Endothelial cell of umbilical vein (primary cell): Measurements from ENCODE around the gene MEGF11.

Experiments used
- CTCF ChIP-seq, 2 donors: IDR thresholded peaks; 1 replicate in 1 of 2; 2 replicates in 1 of 2; pipeline ENCODE4 v1.5.1; 2011; ENCODE audit warnings: low read length in 2 of 2, mild to moderate bottlenecking in 2 of 2, moderate library complexity in 2 of 2, control low read depth in 1 of 2, inconsistent platforms in 1 of 2, low read depth in 1 of 2; ENCODE audit not compliant: insufficient read depth in 1 of 2; ENCODE audit errors: extremely low read depth in 1 of 2
- JUN ChIP-seq: IDR thresholded peaks from 2 replicates; pipeline ENCODE4 v1.6.1; 2011; ENCODE audit warnings: borderline replicate concordance, low read depth; ENCODE audit not compliant: insufficient read length, insufficient read depth
- MAX ChIP-seq: IDR thresholded peaks from 2 replicates; pipeline ENCODE4 v1.6.1; 2011; ENCODE audit not compliant: insufficient read depth, insufficient read length
- MYC ChIP-seq: IDR thresholded peaks from one replicate; pipeline ENCODE4 v1.6.1; 2011; ENCODE audit warnings: mild to moderate bottlenecking, low read depth, low read length

GRCh38 chr15:65902373-65902772, 351.2 kb downstream of the MEGF11 start:
- TF ChIP-seq MAX (no peak), CTCF (IDR thresholded peaks at IDR 0.05; ENCODE audit: extremely low read depth in 1 of 2, insufficient read depth in 1 of 2, low read depth in 1 of 2, low read length in 2 of 2) (no peak), MYC (no peak), JUN (no peak)
